Spleen (tissue), 11 donors: Measurements from ENCODE around the gene HDAC9. TPM values are rescaled to one million over a fixed set of nuclear protein-coding genes. Genes with fewer than 3 reads are reported as not detected.

ENCODE experiments used
- DNase-seq: peaks from one replicate; pipeline ENCODE4 v3.0.0-alpha.2; 2020
- H3K27ac ChIP-seq, 8 donors: fragments of 200-600 bp; sonication (generic) in 7 of 8; 1 replicate in 4 of 8; 2 replicates in 4 of 8; pipeline versions ENCODE4 v1.5.0 to v1.8.0; 2016 to 2021; ENCODE audit warnings: inconsistent platforms in 4 of 8, mild to moderate bottlenecking in 4 of 8, moderate library complexity in 1 of 8
- H3K27me3 ChIP-seq, 7 donors: fragments of 200-600 bp; sonication (generic) in 6 of 7; replicated peaks in 1 of 7; 1 replicate in 4 of 7; 2 replicates in 3 of 7; pipeline versions ENCODE4 v1.5.0 to v1.8.0; 2016 to 2021; ENCODE audit warnings: inconsistent platforms in 3 of 7, mild to moderate bottlenecking in 1 of 7
- H3K36me3 ChIP-seq, 6 donors: fragments of 200-600 bp; sonication (generic) in 5 of 6; 1 replicate in 4 of 6; 2 replicates in 2 of 6; pipeline versions ENCODE4 v1.5.0 to v1.8.0; 2016 to 2021; ENCODE audit warnings: inconsistent platforms in 2 of 6
- H3K4me1 ChIP-seq, 6 donors: fragments of 200-600 bp; sonication (generic) in 5 of 6; 1 replicate in 3 of 6; 2 replicates in 3 of 6; pipeline versions ENCODE4 v1.5.0 to v1.8.0; 2016 to 2021; ENCODE audit warnings: inconsistent platforms in 3 of 6
- H3K4me3 ChIP-seq, 8 donors: fragments of 200-600 bp; sonication (generic) in 7 of 8; 1 replicate in 4 of 8; 2 replicates in 4 of 8; pipeline versions ENCODE4 v1.5.0 to v1.8.0; 2016 to 2021; ENCODE audit warnings: inconsistent platforms in 4 of 8, mild to moderate bottlenecking in 4 of 8, moderate library complexity in 2 of 8
- H3K9me3 ChIP-seq, 8 donors: fragments of 200-600 bp; sonication (generic) in 7 of 8; 1 replicate in 4 of 8; 2 replicates in 4 of 8; pipeline versions ENCODE4 v1.5.0 to v1.8.0; 2016 to 2021; ENCODE audit warnings: inconsistent platforms in 4 of 8
- CTCF ChIP-seq, 11 experiments: fragments of 200-600 bp in 7 of 11; fragments of 450-650 bp in 4 of 11; sonication (generic) in 4 of 11; IDR thresholded peaks in 8 of 11; conservative IDR thresholded peaks in 3 of 11; 1 replicate in 7 of 11; 2 replicates in 4 of 11; pipeline versions ENCODE4 v1.4.0 to v1.8.0; 2016 to 2021; ENCODE audit warnings: antibody characterized with exemption in 11 of 11, inconsistent platforms in 4 of 11, mild to moderate bottlenecking in 1 of 11
- POLR2A ChIP-seq, 3 donors: fragments of 450-650 bp; IDR thresholded peaks; one replicate each; pipeline ENCODE4 v1.5.1; 2017; ENCODE audit warnings: antibody characterized with exemption in 3 of 3, mild to moderate bottlenecking in 1 of 3
- POLR2AphosphoS5 ChIP-seq, 3 donors: sonication (generic); formaldehyde crosslinking; IDR thresholded peaks; one replicate each; pipeline ENCODE4 v1.5.1; 2017; ENCODE audit warnings: antibody characterized with exemption in 3 of 3
- WGBS, 5 donors: extraction: QIAGEN DNeasy Blood & Tissue Kit in 3 of 5; methylation state at CpG; one replicate each; pipeline versions ENCODE4 v1.1.5 to v1.1.7; 2013 to 2018; 5-methylcytosine and 5-hydroxymethylcytosine counted together
- intact Hi-C: fragments of 100-400 bp; cut with DNase I; formaldehyde crosslinking; loops from one replicate; pipeline ENCODE4 v1.15.0; 2023; ENCODE audit warnings: low total_unique reads
- polyA plus RNA-seq, 3 donors: library from polyadenylated mRNA; stranded (reverse); fragments of 200-250 nt; gene quantifications; one replicate each; pipeline ENCODE4 v1.2.1, GENCODE V29; 2013
- total RNA-seq, 7 donors: library from RNA; depleted of rRNA in 3 of 7; stranded (reverse); fragments of >200 nt in 3 of 7; fragmentation: NEBNext Ultra II Directional in 4 of 7; extraction: Animal tissue kit (Norgen Biotek cat#: 25700) in 4 of 7; gene quantifications; one replicate each; pipeline versions ENCODE4 v1.1.0 to v1.2.1, GENCODE V29; 2016 to 2021
- donor health status: healthy with polysubstance abuse.
- donor health status: DM: no; HTN: no; CAD: no; lungs with moderate emphysema.
- donor health status: DM: no; HTN: no; CAD: no.
- donor health status: Bipolar disorder and iron deficiency.
- donor health status: healthy.
- donor health status: DM: no; HTN: no; CAD: no.
- donor health status: DM: yes; HTN: yes; CAD: no.

The HDAC9 gene
- total and polyA plus RNA-seq, 10 donors: 15.9 to 100 (median 66.1) TPM

- DNase-seq: no peak
- TF ChIP-seq POLR2AphosphoS5 (IDR thresholded peaks at IDR 0.05) (no peak), CTCF (IDR thresholded peaks at IDR 0.05 in 8 of 11, conservative IDR thresholded peaks at IDR 0.05 in 3 of 11) (no peak)
- intact Hi-C loops: no loop called here
- no peak overlapping the region for H3K27ac ChIP-seq
- H3K9me3 ChIP-seq: peaks cover 0 to 17% (median 5%) of the 10 kb centered on the region in 8 donors
- 39 to 64% (median 49%) methylated on average over 2 of the region's 2 CpGs for WGBS, 5 donors
- no peaks in the 10 kb centered on the region for H3K36me3 ChIP-seq
- no peak overlapping the region for H3K4me3 ChIP-seq
- no peaks in the 10 kb centered on the region for H3K4me1 ChIP-seq
- H3K27me3 ChIP-seq: no peaks in the 10 kb centered on the region
Measured at GRCh38 chr7:18906901-18907300, 411.4 kb downstream of the HDAC9 start.

- DNase-seq: no peak
- Histone ChIP-seq H3K9me3 (peaks cover 0 to 17% (median 5%) of the 10 kb centered on the region in 8 donors), H3K27ac (no peak overlapping the region), H3K36me3 (no peaks in the 10 kb centered on the region), H3K4me3 (no peak overlapping the region), H3K4me1 (no peaks in the 10 kb centered on the region), H3K27me3 (no peaks in the 10 kb centered on the region)
- TF ChIP-seq POLR2AphosphoS5 (IDR thresholded peaks at IDR 0.05) (no peak), CTCF (IDR thresholded peaks at IDR 0.05 in 8 of 11, conservative IDR thresholded peaks at IDR 0.05 in 3 of 11) (no peak), POLR2A (IDR thresholded peaks at IDR 0.05) (no peak)
- intact Hi-C loops: no loop called here
- WGBS, 5 donors: 84 to 92% (median 87%) methylated on average over 4 of the region's 4 CpGs
Measured at GRCh38 chr7:18913106-18913505, 417.6 kb downstream of the HDAC9 start.

GRCh38 chr7:18916826-18917225 is 421.3 kb downstream of the HDAC9 start:
- Histone ChIP-seq H3K36me3 (no peaks in the 10 kb centered on the region), H3K9me3 (peaks cover 0 to 10% (median 8%) of the 10 kb centered on the region in 8 donors), H3K4me3 (no peak overlapping the region), H3K4me1 (no peaks in the 10 kb centered on the region), H3K27me3 (no peaks in the 10 kb centered on the region), H3K27ac (no peak overlapping the region)
- intact Hi-C loops: no loop called here
- TF ChIP-seq POLR2A (IDR thresholded peaks at IDR 0.05): no peak
- no peak for TF ChIP-seq CTCF (IDR thresholded peaks at IDR 0.05 in 8 of 11, conservative IDR thresholded peaks at IDR 0.05 in 3 of 11)
- no peak for TF ChIP-seq POLR2AphosphoS5 (IDR thresholded peaks at IDR 0.05)
- no peak for DNase-seq
- 70 to 96% (median 91%) methylated on average over 3 of the region's 3 CpGs for WGBS, 5 donors

- Histone ChIP-seq H3K27me3 (no peaks in the 10 kb centered on the region), H3K27ac (no peak overlapping the region), H3K4me1 (no peaks in the 10 kb centered on the region), H3K4me3 (no peak overlapping the region), H3K9me3 (no peaks in the 10 kb centered on the region), H3K36me3 (no peaks in the 10 kb centered on the region)
- no peak for DNase-seq
- 66 to 79% (median 73%) methylated on average over 2 of the region's 2 CpGs for WGBS, 5 donors
- intact Hi-C loops: no loop called here
- TF ChIP-seq POLR2A (IDR thresholded peaks at IDR 0.05): no peak
- TF ChIP-seq POLR2AphosphoS5 (IDR thresholded peaks at IDR 0.05): no peak
- no peak for TF ChIP-seq CTCF (IDR thresholded peaks at IDR 0.05 in 8 of 11, conservative IDR thresholded peaks at IDR 0.05 in 3 of 11)
Measured at GRCh38 chr7:18927134-18927533, 431.6 kb downstream of the HDAC9 start.
